Uterus (tissue), 4 donors: Measurements from ENCODE around the gene STX10. TPM values are rescaled to one million over a fixed set of nuclear protein-coding genes. Genes with fewer than 3 reads are reported as not detected.
"Not testable (repeated sequence)": the region's sequence is repeated elsewhere in the genome, so short reads cannot be mapped to it uniquely, and the experiment has no call there.

Source experiments
- DNase-seq, 2 donors: peaks; one replicate each; pipeline ENCODE4 v3.0.0-alpha.2; 2019 to 2020
- H3K27ac ChIP-seq, 2 donors: fragments of 200-600 bp; sonication (generic); 1 replicate in 1 of 2; 2 replicates in 1 of 2; pipeline ENCODE4 v1.5.1; 2016 to 2018
- H3K27me3 ChIP-seq, 2 donors: fragments of 200-600 bp; sonication (generic); one replicate each; pipeline ENCODE4 v1.5.1; 2018 to 2019; ENCODE audit warnings: control low read depth in 1 of 2
- H3K36me3 ChIP-seq, 2 donors: fragments of 200-600 bp; sonication (generic); one replicate each; pipeline ENCODE4 v1.5.1; 2019; ENCODE audit warnings: control low read depth in 1 of 2
- H3K4me1 ChIP-seq, 2 donors: fragments of 200-600 bp; sonication (generic); one replicate each; pipeline ENCODE4 v1.5.1; 2018 to 2019; ENCODE audit warnings: control low read depth in 1 of 2
- H3K4me3 ChIP-seq, 2 donors: fragments of 200-600 bp; sonication (generic); 1 replicate in 1 of 2; 2 replicates in 1 of 2; pipeline ENCODE4 v1.5.1; 2018 to 2019; ENCODE audit warnings: mild to moderate bottlenecking in 1 of 2
- H3K9me3 ChIP-seq, 2 donors: fragments of 200-600 bp; sonication (generic); one replicate each; pipeline ENCODE4 v1.5.1; 2019; ENCODE audit warnings: control low read depth in 1 of 2
- CTCF ChIP-seq, 4 experiments: fragments of 200-600 bp in 2 of 4; fragments of 450-650 bp in 2 of 4; sonication (generic) in 2 of 4; IDR thresholded peaks; one replicate each; pipeline ENCODE4 v1.5.1; 2016 to 2019; ENCODE audit warnings: antibody characterized with exemption in 4 of 4, mild to moderate bottlenecking in 2 of 4, moderate library complexity in 1 of 4
- POLR2A ChIP-seq, 2 donors: fragments of 450-650 bp; IDR thresholded peaks; one replicate each; pipeline ENCODE4 v1.6.1; 2016; ENCODE audit warnings: antibody characterized with exemption in 2 of 2, mild to moderate bottlenecking in 1 of 2, moderate library complexity in 1 of 2
- intact Hi-C: fragments of 100-400 bp; cut with DNase I; formaldehyde crosslinking; loops from one replicate; pipeline ENCODE4 v1.15.1; 2023; ENCODE audit warnings: low total_unique reads
- total RNA-seq, 4 donors: library from RNA; depleted of rRNA in 3 of 4; stranded (reverse); fragments of >200 nt in 3 of 4; gene quantifications; one replicate each; pipeline versions ENCODE4 v1.1.0 to v1.2.4, GENCODE V29; 2014 to 2023
- donor health status: DM: yes; HTN: yes; CAD: no.

The STX10 gene
- total RNA-seq, 4 donors from 2014 or later: 42.2 to 72.1 (median 44.8) TPM

- H3K27me3 ChIP-seq: no peaks in the 10 kb centered on the region
- peak overlapping the region; percentile 73 to 84 for H3K4me3 ChIP-seq
- H3K4me1 ChIP-seq: peaks cover 0 to 7% of the 10 kb centered on the region in 2 donors
- peak overlapping the region; percentile 94 to 98 for H3K27ac ChIP-seq
- no peaks in the 10 kb centered on the region for H3K36me3 ChIP-seq
- TF ChIP-seq POLR2A (IDR thresholded peaks at IDR 0.05) (no peak), CTCF (IDR thresholded peaks at IDR 0.05) (no peak)
- no peaks in the 10 kb centered on the region for H3K9me3 ChIP-seq
- peak; percentile 57 to 60 for DNase-seq
- intact Hi-C loops: no loop called here
Observed at GRCh38 chr19:13150931-13151604, 893 bp upstream of the STX10 start.

GRCh38 chr19:13149628-13150186 is 468 bp downstream of the STX10 start:
- Histone ChIP-seq H3K36me3 (no peaks in the 10 kb centered on the region), H3K27ac (peak overlapping the region; percentile 94 to 98), H3K4me1 (no peaks in the 10 kb centered on the region), H3K9me3 (no peaks in the 10 kb centered on the region), H3K27me3 (no peaks in the 10 kb centered on the region), H3K4me3 (peak overlapping the region; percentile 73 to 84)
- DNase-seq: peak in 1 of 2 donors; percentile 43
- TF ChIP-seq CTCF (IDR thresholded peaks at IDR 0.05) (no peak), POLR2A (IDR thresholded peaks at IDR 0.05) (no peak)
- intact Hi-C loops: no loop called here

- H3K9me3 ChIP-seq, H3K36me3 ChIP-seq, H3K27me3 ChIP-seq, intact Hi-C loops, H3K4me1 ChIP-seq, DNase-seq: not testable (repeated sequence)
- Histone ChIP-seq H3K27ac (peak overlapping the region; percentile 94 to 98), H3K4me3 (peak overlapping the region; percentile 73 to 84)
Observed at GRCh38 chr19:13149173-13149627, 975 bp downstream of the STX10 start.

GRCh38 chr19:13146763-13147563 is 3.2 kb downstream of the STX10 start:
- DNase-seq: no peak

More at GRCh38 chr19:13146763-13147563, 3.2 kb downstream of the STX10 start:
- Histone ChIP-seq H3K27me3 (no peaks in the 10 kb centered on the region), H3K9me3 (no peaks in the 10 kb centered on the region), H3K36me3 (no peaks in the 10 kb centered on the region), H3K27ac (no peak overlapping the region), H3K4me1 (no peaks in the 10 kb centered on the region), H3K4me3 (no peak overlapping the region)
- intact Hi-C loops: no loop called here
- TF ChIP-seq CTCF (IDR thresholded peaks at IDR 0.05) (no peak), POLR2A (IDR thresholded peaks at IDR 0.05) (no peak)
